Sigmoid colon (tissue), 7 donors: ENCODE data around the gene TECTA. TPM values are rescaled to one million over a fixed set of nuclear protein-coding genes. Genes with fewer than 3 reads are reported as not detected.

ENCODE experiments used
- DNase-seq: peaks from one replicate; pipeline ENCODE4 v3.0.0-alpha.2; 2019
- H3K27ac ChIP-seq, 4 donors: fragments of 200-600 bp; sonication (generic); one replicate each; pipeline ENCODE4 v1.5.1; 2016 to 2019; ENCODE audit warnings: mild to moderate bottlenecking in 1 of 4
- H3K27me3 ChIP-seq, 3 donors: fragments of 200-600 bp; sonication (generic); one replicate each; pipeline ENCODE4 v1.5.1; 2019; ENCODE audit warnings: mild to moderate bottlenecking in 1 of 3
- H3K36me3 ChIP-seq, 4 donors: fragments of 200-600 bp; sonication (generic); one replicate each; pipeline ENCODE4 v1.5.1; 2016 to 2019
- H3K4me1 ChIP-seq, 4 donors: fragments of 200-600 bp; sonication (generic); one replicate each; pipeline ENCODE4 v1.5.1; 2017 to 2019
- H3K4me3 ChIP-seq, 4 donors: fragments of 200-600 bp; sonication (generic); one replicate each; pipeline ENCODE4 v1.5.1; 2017 to 2019; ENCODE audit warnings: mild to moderate bottlenecking in 2 of 4, moderate library complexity in 1 of 4
- H3K9me3 ChIP-seq, 4 donors: fragments of 200-600 bp in 3 of 4; sonication (generic) in 3 of 4; one replicate each; pipeline versions ENCODE4 v1.5.1 to v1.6.1; 2013 to 2019
- EP300 ChIP-seq, 4 donors: sonication (generic); formaldehyde crosslinking; IDR thresholded peaks; one replicate each; pipeline ENCODE4 v1.6.1; 2017; ENCODE audit warnings: antibody characterized with exemption in 4 of 4
- POLR2A ChIP-seq, 2 donors: fragments of 450-650 bp; IDR thresholded peaks; one replicate each; pipeline ENCODE4 v1.6.1; 2016; ENCODE audit warnings: antibody characterized with exemption in 2 of 2, mild to moderate bottlenecking in 2 of 2, moderate library complexity in 2 of 2
- POLR2AphosphoS5 ChIP-seq, 4 donors: sonication (generic); formaldehyde crosslinking; IDR thresholded peaks; one replicate each; pipeline ENCODE4 v1.6.1; 2017; ENCODE audit warnings: antibody characterized with exemption in 4 of 4
- WGBS, 2 donors: extraction: QIAGEN DNeasy Blood & Tissue Kit; methylation state at CpG; one replicate each; pipeline ENCODE4 v1.1.7; 2013; 5-methylcytosine and 5-hydroxymethylcytosine counted together
- intact Hi-C: fragments of 100-400 bp; cut with DNase I; formaldehyde crosslinking; loops from one replicate; pipeline ENCODE4 v1.15.1; 2023
- polyA plus RNA-seq, 3 donors: library from polyadenylated mRNA; stranded (reverse); fragments of 200-250 nt; gene quantifications; one replicate each; pipeline ENCODE4 v1.2.3, GENCODE V29; 2013
- total RNA-seq, 4 donors: library from RNA; depleted of rRNA; stranded (reverse); fragments of >200 nt; gene quantifications; one replicate each; pipeline ENCODE4 v1.1.0, GENCODE V29; 2016
- TF ChIP-seq, protein P1 (sequence below), 4 experiments: fragments of 450-650 bp in 3 of 4; fragments of 200-600 bp in 1 of 4; IDR thresholded peaks; one replicate each; pipeline ENCODE4 v1.5.1; 2016 to 2019; ENCODE audit warnings: antibody characterized with exemption in 4 of 4, mild to moderate bottlenecking in 3 of 4, moderate library complexity in 2 of 4
- donor health status: healthy with polysubstance abuse.
- donor health status: Bipolar disorder and iron deficiency.
- donor health status: healthy.

TECTA gene
- total and polyA plus RNA-seq, 7 donors, result 0.28 to 3.9 (median 1.1) TPM; not detected in 2

GRCh38 chr11:121117788-121118187, 16.7 kb downstream of the TECTA start:
- H3K27me3 ChIP-seq, result no peaks in the 10 kb centered on the region
- H3K27ac ChIP-seq, result no peak overlapping the region
- TF ChIP-seq, protein P1, sequence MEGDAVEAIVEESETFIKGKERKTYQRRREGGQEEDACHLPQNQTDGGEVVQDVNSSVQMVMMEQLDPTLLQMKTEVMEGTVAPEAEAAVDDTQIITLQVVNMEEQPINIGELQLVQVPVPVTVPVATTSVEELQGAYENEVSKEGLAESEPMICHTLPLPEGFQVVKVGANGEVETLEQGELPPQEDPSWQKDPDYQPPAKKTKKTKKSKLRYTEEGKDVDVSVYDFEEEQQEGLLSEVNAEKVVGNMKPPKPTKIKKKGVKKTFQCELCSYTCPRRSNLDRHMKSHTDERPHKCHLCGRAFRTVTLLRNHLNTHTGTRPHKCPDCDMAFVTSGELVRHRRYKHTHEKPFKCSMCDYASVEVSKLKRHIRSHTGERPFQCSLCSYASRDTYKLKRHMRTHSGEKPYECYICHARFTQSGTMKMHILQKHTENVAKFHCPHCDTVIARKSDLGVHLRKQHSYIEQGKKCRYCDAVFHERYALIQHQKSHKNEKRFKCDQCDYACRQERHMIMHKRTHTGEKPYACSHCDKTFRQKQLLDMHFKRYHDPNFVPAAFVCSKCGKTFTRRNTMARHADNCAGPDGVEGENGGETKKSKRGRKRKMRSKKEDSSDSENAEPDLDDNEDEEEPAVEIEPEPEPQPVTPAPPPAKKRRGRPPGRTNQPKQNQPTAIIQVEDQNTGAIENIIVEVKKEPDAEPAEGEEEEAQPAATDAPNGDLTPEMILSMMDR (IDR thresholded peaks at IDR 0.05), result no peak
- TF ChIP-seq EP300 (IDR thresholded peaks at IDR 0.05) (no peak), POLR2A (IDR thresholded peaks at IDR 0.05) (no peak), POLR2AphosphoS5 (IDR thresholded peaks at IDR 0.05) (no peak)
- H3K4me1 ChIP-seq, result no peaks in the 10 kb centered on the region
- H3K36me3 ChIP-seq, result no peaks in the 10 kb centered on the region
- no peak for DNase-seq
- intact Hi-C loops, result no loop called here
- H3K4me3 ChIP-seq, result no peak overlapping the region
- peaks cover 0 to 4% (median 0%) of the 10 kb centered on the region in 4 donors for H3K9me3 ChIP-seq
- 65 to 68% methylated on average over 6 of the region's 6 CpGs for WGBS, 2 donors

DNA sequence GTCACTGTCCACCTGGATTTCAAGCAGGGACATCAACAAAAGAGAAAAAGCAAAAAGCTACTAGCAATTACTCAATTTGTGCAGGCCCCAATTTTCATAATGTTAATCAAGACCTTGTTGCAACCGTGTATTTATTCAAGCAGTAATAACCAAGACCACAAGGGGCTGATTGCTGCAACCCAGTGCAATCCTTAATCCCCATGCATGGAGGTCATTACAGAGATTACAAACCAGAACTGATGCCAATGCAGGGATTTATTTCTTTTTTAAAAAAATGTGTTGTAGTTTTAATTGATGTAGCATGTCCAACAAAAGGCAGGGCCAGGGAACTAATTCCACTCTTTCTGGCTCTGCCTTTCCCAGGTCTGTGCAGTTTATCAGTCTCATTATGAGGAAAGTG, 18.4 kb downstream of the TECTA start:
- H3K4me1 ChIP-seq, result no peaks in the 10 kb centered on the region
- no peaks in the 10 kb centered on the region for H3K36me3 ChIP-seq
- no peak overlapping the region for H3K4me3 ChIP-seq
- peaks cover 0 to 4% (median 0%) of the 10 kb centered on the region in 4 donors for H3K9me3 ChIP-seq
- H3K27ac ChIP-seq, result no peak overlapping the region
- no peak for DNase-seq
- TF ChIP-seq, protein P1 (IDR thresholded peaks at IDR 0.05), result no peak
- TF ChIP-seq EP300 (IDR thresholded peaks at IDR 0.05) (no peak), POLR2A (IDR thresholded peaks at IDR 0.05) (no peak), POLR2AphosphoS5 (IDR thresholded peaks at IDR 0.05) (no peak)
- WGBS, 2 donors, result 67 to 68% methylated on average over 1 of the region's 1 CpG
- intact Hi-C loops, result no loop called here
- H3K27me3 ChIP-seq, result no peaks in the 10 kb centered on the region

- H3K4me1 ChIP-seq, result no peaks in the 10 kb centered on the region
- intact Hi-C loops, result no loop called here
- no peaks in the 10 kb centered on the region for H3K27me3 ChIP-seq
- 80 to 82% methylated on average over 3 of the region's 3 CpGs for WGBS, 2 donors
- H3K27ac ChIP-seq, result no peak overlapping the region
- no peaks in the 10 kb centered on the region for H3K36me3 ChIP-seq
- peaks cover 0 to 4% (median 0%) of the 10 kb centered on the region in 4 donors for H3K9me3 ChIP-seq
- H3K4me3 ChIP-seq, result no peak overlapping the region
- no peak for DNase-seq
- no peak for TF ChIP-seq EP300 (IDR thresholded peaks at IDR 0.05)
- no peak for TF ChIP-seq POLR2AphosphoS5 (IDR thresholded peaks at IDR 0.05)
- TF ChIP-seq, protein P1 (IDR thresholded peaks at IDR 0.05), result no peak
- no peak for TF ChIP-seq POLR2A (IDR thresholded peaks at IDR 0.05)
These were observed 21.3 kb downstream of the TECTA start for GRCh38 chr11:121122328-121122727.

- Histone ChIP-seq H3K36me3 (no peaks in the 10 kb centered on the region), H3K4me1 (no peaks in the 10 kb centered on the region), H3K4me3 (no peak overlapping the region), H3K27ac (no peak overlapping the region), H3K9me3 (peaks cover 0 to 4% (median 0%) of the 10 kb centered on the region in 4 donors), H3K27me3 (no peaks in the 10 kb centered on the region)
- 77 to 79% methylated on average over 6 of the region's 6 CpGs for WGBS, 2 donors
- no peak for DNase-seq
- TF ChIP-seq EP300 (IDR thresholded peaks at IDR 0.05), result no peak
- no peak for TF ChIP-seq POLR2AphosphoS5 (IDR thresholded peaks at IDR 0.05)
- TF ChIP-seq, protein P1 (IDR thresholded peaks at IDR 0.05), result no peak
- no peak for TF ChIP-seq POLR2A (IDR thresholded peaks at IDR 0.05)
- intact Hi-C loops, result no loop called here
These were observed 22.5 kb downstream of the TECTA start for GRCh38 chr11:121123496-121124069.

GRCh38 chr11:121127809-121128208, 26.8 kb downstream of the TECTA start:
- TF ChIP-seq EP300 (IDR thresholded peaks at IDR 0.05), result no peak
- TF ChIP-seq POLR2AphosphoS5 (IDR thresholded peaks at IDR 0.05), result no peak
- TF ChIP-seq, protein P1 (IDR thresholded peaks at IDR 0.05), result no peak
- TF ChIP-seq POLR2A (IDR thresholded peaks at IDR 0.05), result no peak
- 96% methylated on average over 30 of the region's 30 CpGs for WGBS, 2 donors
- H3K36me3 ChIP-seq, result no peaks in the 10 kb centered on the region

More at GRCh38 chr11:121127809-121128208, 26.8 kb downstream of the TECTA start:
- no peak for DNase-seq
- Histone ChIP-seq H3K27me3 (no peaks in the 10 kb centered on the region), H3K4me1 (no peaks in the 10 kb centered on the region), H3K9me3 (no peaks in the 10 kb centered on the region), H3K4me3 (no peak overlapping the region), H3K27ac (no peak overlapping the region)
- intact Hi-C loops, result no loop called here
